ENCODE data around the gene FUCA1. TPM values are rescaled to one million over a fixed set of nuclear protein-coding genes. Genes with fewer than 3 reads are reported as not detected.

FUCA1 gene
- total and polyA plus RNA-seq, 2 of the 8 experiments (the other 6 are each of a cell fraction or from before 2014, with no cell fraction given): 5.9 to 6.4 TPM

GRCh38 chr1:23810818-23811540 lies 57.1 kb downstream of the FUCA1 start:
- Histone ChIP-seq H3K79me1 (ENCODE audit: low read depth, low read length) (no peaks in the 10 kb centered on the region), H3K36me3 (ENCODE audit: control insufficient read depth in 2 of 4, insufficient read depth in 4 of 4, low read length in 3 of 4) (peaks cover 0 to 5% (median 1%) of the 10 kb centered on the region in 4 experiments; a peak in 3 of 8 replicates), H2BK15ac (ENCODE audit: low read length) (no peak overlapping the region; the same call in 1 of the 2 replicates), H3K9ac (replicated peaks in 1 of 4; ENCODE audit: extremely low read depth in 1 of 4, low read depth in 3 of 4, low read length in 3 of 4) (no peak overlapping the region), H3K27ac (ENCODE audit: low read depth, low read length) (no peak overlapping the region), H3K9me3 (ENCODE audit: insufficient read depth in 2 of 2, low read depth in 1 of 2, low read length in 1 of 2) (no peaks in the 10 kb centered on the region), H2AFZ (ENCODE audit: low read length) (no peak overlapping the region), H4K91ac (replicated peaks; ENCODE audit: insufficient read length, low read length) (no peak overlapping the region), H3K79me2 (ENCODE audit: control insufficient read depth in 1 of 2, insufficient read depth in 2 of 2, low read length in 2 of 2) (no peaks in the 10 kb centered on the region), H2AK5ac (ENCODE audit: low read depth, low read length) (no peak overlapping the region), H2BK12ac (ENCODE audit: low read depth, low read length) (no peak overlapping the region), H3K4me2 (ENCODE audit: insufficient read depth in 1 of 2, low read depth in 2 of 2, low read length in 2 of 2) (no peak overlapping the region), H3K23ac (ENCODE audit: insufficient read length) (no peak overlapping the region), H3K27me3 (replicated peaks in 1 of 4; ENCODE audit: control insufficient read depth in 3 of 4, extremely low read depth in 1 of 4, insufficient read depth in 3 of 4, low read length in 3 of 4) (no peaks in the 10 kb centered on the region), H3K14ac (ENCODE audit: insufficient read length) (no peak overlapping the region), H2BK120ac (replicated peaks; ENCODE audit: low read depth, low read length) (no peak overlapping the region), H3K4me3 (ENCODE audit: extremely low read depth in 1 of 4, insufficient read depth in 2 of 4, low read depth in 3 of 4, low read length in 4 of 4) (no peak overlapping the region), H2BK5ac (ENCODE audit: low read depth, low read length) (no peak overlapping the region), H3K56ac (replicated peaks; ENCODE audit: insufficient read length, low read depth, low read length) (no peak overlapping the region), H4K5ac (ENCODE audit: insufficient read length, low read depth, low read length) (no peak overlapping the region), H3K23me2 (ENCODE audit: low read depth, low read length) (no peaks in the 10 kb centered on the region), H4K20me1 (replicated peaks in 1 of 2; ENCODE audit: control insufficient read depth in 1 of 2, insufficient read depth in 2 of 2, low read length in 2 of 2) (no peaks in the 10 kb centered on the region), H3K18ac (ENCODE audit: extremely low read depth, low read length) (no peak overlapping the region), H3K4me1 (replicated peaks in 1 of 4; ENCODE audit: control insufficient read depth in 3 of 4, insufficient read depth in 4 of 4, low read length in 3 of 4) (peaks cover 0 to 1% (median 0%) of the 10 kb centered on the region in 4 experiments; a peak in 2 of 7 replicates), H2BK20ac (ENCODE audit: low read length) (no peak overlapping the region), H4K8ac (ENCODE audit: extremely low read depth, insufficient read depth, low read length) (no peak overlapping the region), H3K4ac (replicated peaks; ENCODE audit: insufficient read length, low read depth, low read length) (no peak overlapping the region)
- FAIRE-seq (peak; percentile 90), DNase-seq (ENCODE audit: low read depth in 1 of 2, low spot score in 2 of 2) (peak in 1 of 2 experiments; percentile 88)
- ChIA-PET CTCF (ENCODE audit: partially characterized antibody) (interaction anchor here (0.6 to 6.5 kb wide), 42 partner anchors 7 to 580 kb away, joined by 3 to 99 read pairs (median 5); partner anchors contain the start of genes FUCA1, GALE, HMGCL and LYPLA2), POLR2A (ENCODE audit: partially characterized antibody) (interaction anchor here (0.8 to 1.8 kb wide), 6 partner anchors 10 to 23 kb away, joined by 3 to 8 read pairs (median 5); partner anchors contain the start of genes GALE and HMGCL)
- WGBS, 2 experiments (ENCODE audit: extremely low coverage in 1 of 2, insufficient coverage in 1 of 2, insufficient read length in 1 of 2, insufficient replicate concordance in 2 of 2, low coverage in 1 of 2, low lambda C conversion rate in 2 of 2, missing lambda C conversion rate in 1 of 2): 53% methylated on average over 3 of the region's 3 CpGs; no CpG with 5 or more reads in 1 of the 2 experiments
- no peak for TF ChIP-seq BCL11A (IDR thresholded peaks at IDR 0.05; ENCODE audit: low read depth in 2 of 2, low read length in 2 of 2)
- TF ChIP-seq GABPA (IDR thresholded peaks at IDR 0.05; ENCODE audit: borderline replicate concordance, insufficient read depth, low read length): no peak
- TF ChIP-seq ZNF274 (IDR thresholded peaks at IDR 0.05; ENCODE audit: borderline replicate concordance, extremely low read depth, low read length): no peak
- no peak for TF ChIP-seq E2F6 (IDR thresholded peaks at IDR 0.05)
- TF ChIP-seq CTCF (IDR thresholded peaks at IDR 0.05; ENCODE audit: control extremely low read depth in 1 of 3, insufficient read depth in 1 of 3, low read depth in 1 of 3, low read length in 3 of 3): peak; percentile 88 to 97 (median 90)
- TF ChIP-seq USF2 (IDR thresholded peaks at IDR 0.05; ENCODE audit: low read length): no peak
- TF ChIP-seq JUND (IDR thresholded peaks at IDR 0.05; ENCODE audit: low read length): no peak

Data from H1 (cell line).